HepG2 (cell line): ENCODE data around the gene PRKAG3. TPM values are rescaled to one million over a fixed set of nuclear protein-coding genes. Genes with fewer than 3 reads are reported as not detected.
A peak's percentile ranks its signal among the peaks of the same experiment; 100 is the strongest.

ENCODE experiments used
- GPBP1L1 ChIP-seq: sonication (generic); formaldehyde crosslinking; IDR thresholded peaks from 2 replicates; pipeline ENCODE4 v1.5.0; 2020; ENCODE audit warnings: mild to moderate bottlenecking, missing genetic modification reagents
- HOXA3 ChIP-seq: sonication (generic); formaldehyde crosslinking; IDR thresholded peaks from 2 replicates; pipeline ENCODE4 v1.5.0; 2020; ENCODE audit warnings: missing genetic modification reagents
- IKZF4 ChIP-seq: sonication (generic); formaldehyde crosslinking; IDR thresholded peaks from 2 replicates; pipeline ENCODE4 v1.5.1; 2020; ENCODE audit warnings: borderline replicate concordance, mild to moderate bottlenecking, low read depth, missing genetic modification reagents; ENCODE audit errors: not compliant biosample characterization
- JDP2 ChIP-seq: sonication (generic); formaldehyde crosslinking; IDR thresholded peaks from 2 replicates; pipeline ENCODE4 v1.8.1; 2022; ENCODE audit warnings: missing genetic modification reagents, borderline replicate concordance
- LRRFIP1 ChIP-seq: sonication (generic); formaldehyde crosslinking; conservative IDR thresholded peaks from 2 replicates; pipeline ENCODE4 v1.4.0; 2020; ENCODE audit warnings: missing genetic modification reagents
- NCOA2 ChIP-seq: sonication (generic); formaldehyde crosslinking; IDR thresholded peaks from 2 replicates; pipeline ENCODE4 v1.8.0; 2022; ENCODE audit warnings: inconsistent platforms
- NFAT5 ChIP-seq: sonication (generic); formaldehyde crosslinking; IDR thresholded peaks from 2 replicates; pipeline ENCODE4 v1.4.0; 2020; ENCODE audit warnings: missing genetic modification reagents
- NFYC ChIP-seq: IDR thresholded peaks from 2 replicates; pipeline ENCODE4 v1.6.1; 2016; ENCODE audit warnings: missing genetic modification reagents, missing compliant biosample characterization
- NRL ChIP-seq: sonication (generic); formaldehyde crosslinking; IDR thresholded peaks from 2 replicates; pipeline ENCODE4 v1.5.0; 2020; ENCODE audit warnings: missing genetic modification reagents, mild to moderate bottlenecking, moderate library complexity, borderline replicate concordance
- REL ChIP-seq: sonication (generic); formaldehyde crosslinking; conservative IDR thresholded peaks from 2 replicates; pipeline ENCODE4 v1.8.0; 2022; ENCODE audit warnings: mild to moderate bottlenecking, missing genetic modification reagents, moderate library complexity
- TARDBP ChIP-seq: sonication (generic); formaldehyde crosslinking; IDR thresholded peaks from 2 replicates; pipeline ENCODE4 v1.8.0; 2022; ENCODE audit warnings: mild to moderate bottlenecking, missing genetic modification reagents
- ZBTB10 ChIP-seq: sonication (generic); formaldehyde crosslinking; IDR thresholded peaks from 2 replicates; pipeline ENCODE4 v1.4.0; 2020; ENCODE audit warnings: missing genetic modification reagents, borderline replicate concordance
- ZNF33A ChIP-seq: sonication (generic); formaldehyde crosslinking; IDR thresholded peaks from 2 replicates; pipeline ENCODE4 v1.5.1; 2020; ENCODE audit warnings: missing genetic modification reagents, mild to moderate bottlenecking, moderate library complexity, borderline replicate concordance
- ZNF605 ChIP-seq: sonication (generic); formaldehyde crosslinking; IDR thresholded peaks from 2 replicates; pipeline ENCODE4 v1.8.0; 2022; ENCODE audit warnings: mild to moderate bottlenecking, missing genetic modification reagents
- polyA plus RNA-seq, 8 experiments: library from polyadenylated mRNA; depleted of rRNA in 3 of 8; stranded (reverse) in 7 of 8; unstranded in 1 of 8; fragments of >200 nt; fragmentation: Illumina TruSeq in 4 of 8; extraction: Trizol in 4 of 8; gene quantifications; 2 replicates each; pipeline versions ENCODE4 v1.2.1 to v1.2.3, GENCODE V29; 2011 to 2016; ENCODE audit warnings: low read depth in 4 of 8, missing spikeins in 1 of 8, mixed read lengths in 1 of 8; ENCODE audit not compliant: insufficient read depth in 1 of 8
- total RNA-seq, 5 experiments: library from RNA; depleted of rRNA; stranded (reverse); fragments of >200 nt; fragmentation: Illumina TruSeq; extraction: Trizol; gene quantifications; 2 replicates each; pipeline ENCODE4 v1.2.3, GENCODE V29; 2016; ENCODE audit warnings: low read depth in 1 of 5

The PRKAG3 gene
- total and polyA plus RNA-seq, 2 of the 13 experiments (the other 11 are each of a cell fraction or from before 2014, with no cell fraction given), result not detected

GRCh38 chr2:218781691-218782527 lies 49.7 kb downstream of the PRKAG3 start, which contains the start of gene CYP27A1 (continued):
- peak; percentile 84 for TF ChIP-seq ZBTB10 (CRISPR knock-in tag)
- TF ChIP-seq JDP2 (CRISPR knock-in tag), result 0 out of 2 replicates have a peak, but pooled peaks have one; percentile 21
- TF ChIP-seq REL (CRISPR knock-in tag), result peak; percentile 93
- peak; percentile 94; the same call in 1 of the 2 replicates for TF ChIP-seq ZNF33A (CRISPR knock-in tag)
- TF ChIP-seq ZNF605 (CRISPR knock-in tag), result peak; percentile 13; the same call in 1 of the 2 replicates
- peak; percentile 87 for TF ChIP-seq NFAT5 (CRISPR knock-in tag)
- TF ChIP-seq LRRFIP1 (CRISPR knock-in tag), result 0 out of 2 replicates have a peak, but pooled peaks have one; percentile 67
- peak; percentile 65 for TF ChIP-seq NCOA2
- no peak for TF ChIP-seq GPBP1L1 (CRISPR knock-in tag)
- TF ChIP-seq NFYC, result peak; percentile 52; the same call in 1 of the 2 replicates
- TF ChIP-seq IKZF4 (CRISPR knock-in tag), result peak; percentile 82
- no peak; the same call in 1 of the 2 replicates for TF ChIP-seq TARDBP (CRISPR knock-in tag)
- peak; percentile 75 for TF ChIP-seq HOXA3 (CRISPR knock-in tag)
- peak; percentile 94 for TF ChIP-seq NRL (CRISPR knock-in tag)
